HUES6 (cell line): ENCODE measurements around the gene SAP30BP.

Source experiments
- H3K27ac ChIP-seq: 2 replicates; pipeline ENCODE4 v1.7.0; 2013; ENCODE audit warnings: low read depth, mild to moderate bottlenecking, low read length, inconsistent platforms
- H3K27me3 ChIP-seq: 2 replicates; pipeline ENCODE4 v1.6.1; 2013; ENCODE audit warnings: low read length; ENCODE audit not compliant: control insufficient read depth, insufficient read depth
- H3K36me3 ChIP-seq: 2 replicates; pipeline ENCODE4 v1.6.1; 2013; ENCODE audit warnings: low read length; ENCODE audit not compliant: control insufficient read depth, insufficient read depth
- H3K4me1 ChIP-seq: 2 replicates; pipeline ENCODE4 v1.6.1; 2013; ENCODE audit warnings: low read length; ENCODE audit not compliant: control insufficient read depth, insufficient read depth
- H3K4me3 ChIP-seq: 2 replicates; pipeline ENCODE4 v1.5.1; 2013; ENCODE audit warnings: low read depth, low read length
- H3K9ac ChIP-seq: one replicate; pipeline ENCODE4 v1.6.1; 2013; ENCODE audit warnings: mild to moderate bottlenecking, low read length
- H3K9me3 ChIP-seq: 2 replicates; pipeline ENCODE4 v1.6.1; 2013; ENCODE audit warnings: low read depth, low read length; ENCODE audit not compliant: control insufficient read depth, insufficient read depth

Gene SAP30BP

GRCh38 chr17:75722076-75722475, 54.9 kb downstream of the SAP30BP start:
- H3K9me3 ChIP-seq: no peaks in the 10 kb centered on the region
- H3K4me1 ChIP-seq: 0 out of 2 replicates have a peak, but pooled peaks cover 6% of the 10 kb centered on the region
- H3K36me3 ChIP-seq: no peaks in the 10 kb centered on the region
- no peak overlapping the region for H3K27ac ChIP-seq
- peak overlapping the region; percentile 71 for H3K4me3 ChIP-seq
- H3K9ac ChIP-seq: no peak overlapping the region
- H3K27me3 ChIP-seq: peaks cover 39% of the 10 kb centered on the region

- Histone ChIP-seq H3K27ac (no peak overlapping the region), H3K27me3 (peaks cover 39% of the 10 kb centered on the region)
These were observed 55.5 kb downstream of the SAP30BP start for GRCh38 chr17:75722542-75723095.

GRCh38 chr17:75723171-75723930, 56.2 kb downstream of the SAP30BP start:
- peaks cover 39% of the 10 kb centered on the region for H3K27me3 ChIP-seq
- no peaks in the 10 kb centered on the region for H3K36me3 ChIP-seq
- H3K4me1 ChIP-seq: 0 out of 2 replicates have a peak, but pooled peaks cover 6% of the 10 kb centered on the region
- H3K9me3 ChIP-seq: no peaks in the 10 kb centered on the region
- no peak overlapping the region for H3K9ac ChIP-seq
- H3K27ac ChIP-seq: no peak overlapping the region
- H3K4me3 ChIP-seq: no peak overlapping the region

More at GRCh38 chr17:75722542-75723095, 55.5 kb downstream of the SAP30BP start:
- H3K4me3 ChIP-seq: no peak overlapping the region
- H3K9me3 ChIP-seq: no peaks in the 10 kb centered on the region
- H3K9ac ChIP-seq: no peak overlapping the region
- H3K36me3 ChIP-seq: no peaks in the 10 kb centered on the region
- H3K4me1 ChIP-seq: 0 out of 2 replicates have a peak, but pooled peaks cover 6% of the 10 kb centered on the region

- H3K4me1 ChIP-seq: 0 out of 2 replicates have a peak, but pooled peaks cover 6% of the 10 kb centered on the region
- H3K36me3 ChIP-seq: no peaks in the 10 kb centered on the region
- no peak overlapping the region for H3K27ac ChIP-seq
- no peak overlapping the region for H3K4me3 ChIP-seq
- H3K9me3 ChIP-seq: no peaks in the 10 kb centered on the region
- no peak overlapping the region for H3K9ac ChIP-seq
- peaks cover 30% of the 10 kb centered on the region for H3K27me3 ChIP-seq
These were observed 57.2 kb downstream of the SAP30BP start for GRCh38 chr17:75724016-75725003.

- H3K27ac ChIP-seq: no peak overlapping the region
- no peak overlapping the region for H3K9ac ChIP-seq
- peaks cover 18% of the 10 kb centered on the region for H3K27me3 ChIP-seq
- 0 out of 2 replicates have a peak, but pooled peaks cover 6% of the 10 kb centered on the region for H3K4me1 ChIP-seq
- H3K9me3 ChIP-seq: no peaks in the 10 kb centered on the region
- H3K36me3 ChIP-seq: no peaks in the 10 kb centered on the region
- H3K4me3 ChIP-seq: no peak overlapping the region
These were observed 58.4 kb downstream of the SAP30BP start for GRCh38 chr17:75725504-75725903.

GRCh38 chr17:75727391-75727790, 60.3 kb downstream of the SAP30BP start:
- Histone ChIP-seq H3K36me3 (no peaks in the 10 kb centered on the region), H3K9me3 (no peaks in the 10 kb centered on the region), H3K4me3 (no peak overlapping the region), H3K4me1 (0 out of 2 replicates have a peak, but pooled peaks cover 6% of the 10 kb centered on the region), H3K27ac (no peak overlapping the region), H3K9ac (no peak overlapping the region), H3K27me3 (peaks cover under 1% of the 10 kb centered on the region; the same call in 1 of the 2 replicates)

- Histone ChIP-seq H3K27ac (no peak overlapping the region), H3K4me3 (no peak overlapping the region), H3K9me3 (no peaks in the 10 kb centered on the region), H3K36me3 (no peaks in the 10 kb centered on the region), H3K4me1 (no peaks in the 10 kb centered on the region), H3K27me3 (no peaks in the 10 kb centered on the region), H3K9ac (no peak overlapping the region)
These were observed 62.2 kb downstream of the SAP30BP start for GRCh38 chr17:75729351-75729750.

GRCh38 chr17:75730065-75730464, 62.9 kb downstream of the SAP30BP start:
- Histone ChIP-seq H3K4me3 (no peak overlapping the region), H3K36me3 (no peaks in the 10 kb centered on the region), H3K4me1 (no peaks in the 10 kb centered on the region), H3K27ac (no peak overlapping the region), H3K9ac (no peak overlapping the region), H3K27me3 (no peaks in the 10 kb centered on the region), H3K9me3 (no peaks in the 10 kb centered on the region)

GRCh38 chr17:75731086-75731715, 64.1 kb downstream of the SAP30BP start:
- Histone ChIP-seq H3K4me1 (no peaks in the 10 kb centered on the region), H3K27ac (no peak overlapping the region), H3K9me3 (no peaks in the 10 kb centered on the region), H3K36me3 (no peaks in the 10 kb centered on the region), H3K27me3 (no peaks in the 10 kb centered on the region; the same call in 1 of the 2 replicates), H3K4me3 (no peak overlapping the region), H3K9ac (no peak overlapping the region)

- Histone ChIP-seq H3K4me1 (no peaks in the 10 kb centered on the region), H3K4me3 (no peak overlapping the region), H3K27me3 (no peaks in the 10 kb centered on the region; the same call in 1 of the 2 replicates), H3K9me3 (no peaks in the 10 kb centered on the region), H3K9ac (no peak overlapping the region), H3K27ac (no peak overlapping the region), H3K36me3 (no peaks in the 10 kb centered on the region)
These were observed 64.8 kb downstream of the SAP30BP start for GRCh38 chr17:75731716-75732498.
